ENCODE results near the gene BBLN. TPM values are rescaled to one million over a fixed set of nuclear protein-coding genes. Genes with fewer than 3 reads are reported as not detected.

BBLN gene
- total and polyA plus RNA-seq, 4 donors, result 13.4 to 42.1 (median 32.3) TPM

GRCh38 chr9:128168731-128169308 is 8.8 kb downstream of the BBLN start:
- H3K9ac ChIP-seq (ENCODE audit: low read depth in 1 of 2, low read length in 2 of 2), result no peak overlapping the region
- WGBS, result 94% methylated on average over 8 of the region's 8 CpGs
- H3K4me1 ChIP-seq (ENCODE audit: control insufficient read depth in 4 of 4, insufficient read depth in 4 of 4, low read length in 3 of 4), result no peaks in the 10 kb centered on the region
- TF ChIP-seq, protein P1, sequence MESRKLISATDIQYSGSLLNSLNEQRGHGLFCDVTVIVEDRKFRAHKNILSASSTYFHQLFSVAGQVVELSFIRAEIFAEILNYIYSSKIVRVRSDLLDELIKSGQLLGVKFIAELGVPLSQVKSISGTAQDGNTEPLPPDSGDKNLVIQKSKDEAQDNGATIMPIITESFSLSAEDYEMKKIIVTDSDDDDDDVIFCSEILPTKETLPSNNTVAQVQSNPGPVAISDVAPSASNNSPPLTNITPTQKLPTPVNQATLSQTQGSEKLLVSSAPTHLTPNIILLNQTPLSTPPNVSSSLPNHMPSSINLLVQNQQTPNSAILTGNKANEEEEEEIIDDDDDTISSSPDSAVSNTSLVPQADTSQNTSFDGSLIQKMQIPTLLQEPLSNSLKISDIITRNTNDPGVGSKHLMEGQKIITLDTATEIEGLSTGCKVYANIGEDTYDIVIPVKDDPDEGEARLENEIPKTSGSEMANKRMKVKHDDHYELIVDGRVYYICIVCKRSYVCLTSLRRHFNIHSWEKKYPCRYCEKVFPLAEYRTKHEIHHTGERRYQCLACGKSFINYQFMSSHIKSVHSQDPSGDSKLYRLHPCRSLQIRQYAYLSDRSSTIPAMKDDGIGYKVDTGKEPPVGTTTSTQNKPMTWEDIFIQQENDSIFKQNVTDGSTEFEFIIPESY (IDR thresholded peaks at IDR 0.05), result no peak
- TF ChIP-seq EGR1 (IDR thresholded peaks at IDR 0.05; ENCODE audit: low read depth in 2 of 2) (no peak), FOXA1 (IDR thresholded peaks at IDR 0.05) (no peak), SP1 (IDR thresholded peaks at IDR 0.05) (no peak), FOXA2 (IDR thresholded peaks at IDR 0.05) (no peak), GABPA (IDR thresholded peaks at IDR 0.05 in 1 of 2, conservative IDR thresholded peaks at IDR 0.05 in 1 of 2) (no peak), TAF1 (conservative IDR thresholded peaks at IDR 0.05) (no peak), HNF4A (conservative IDR thresholded peaks at IDR 0.05) (no peak), CTCF (IDR thresholded peaks at IDR 0.05; ENCODE audit: low read depth, low read length, missing input control) (no peak), YY1 (IDR thresholded peaks at IDR 0.05) (no peak), NR2F2 (IDR thresholded peaks at IDR 0.05) (no peak)
- TF ChIP-seq, protein P2, sequence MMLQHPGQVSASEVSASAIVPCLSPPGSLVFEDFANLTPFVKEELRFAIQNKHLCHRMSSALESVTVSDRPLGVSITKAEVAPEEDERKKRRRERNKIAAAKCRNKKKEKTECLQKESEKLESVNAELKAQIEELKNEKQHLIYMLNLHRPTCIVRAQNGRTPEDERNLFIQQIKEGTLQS (IDR thresholded peaks at IDR 0.05), result no peak
- TF ChIP-seq, protein P3, sequence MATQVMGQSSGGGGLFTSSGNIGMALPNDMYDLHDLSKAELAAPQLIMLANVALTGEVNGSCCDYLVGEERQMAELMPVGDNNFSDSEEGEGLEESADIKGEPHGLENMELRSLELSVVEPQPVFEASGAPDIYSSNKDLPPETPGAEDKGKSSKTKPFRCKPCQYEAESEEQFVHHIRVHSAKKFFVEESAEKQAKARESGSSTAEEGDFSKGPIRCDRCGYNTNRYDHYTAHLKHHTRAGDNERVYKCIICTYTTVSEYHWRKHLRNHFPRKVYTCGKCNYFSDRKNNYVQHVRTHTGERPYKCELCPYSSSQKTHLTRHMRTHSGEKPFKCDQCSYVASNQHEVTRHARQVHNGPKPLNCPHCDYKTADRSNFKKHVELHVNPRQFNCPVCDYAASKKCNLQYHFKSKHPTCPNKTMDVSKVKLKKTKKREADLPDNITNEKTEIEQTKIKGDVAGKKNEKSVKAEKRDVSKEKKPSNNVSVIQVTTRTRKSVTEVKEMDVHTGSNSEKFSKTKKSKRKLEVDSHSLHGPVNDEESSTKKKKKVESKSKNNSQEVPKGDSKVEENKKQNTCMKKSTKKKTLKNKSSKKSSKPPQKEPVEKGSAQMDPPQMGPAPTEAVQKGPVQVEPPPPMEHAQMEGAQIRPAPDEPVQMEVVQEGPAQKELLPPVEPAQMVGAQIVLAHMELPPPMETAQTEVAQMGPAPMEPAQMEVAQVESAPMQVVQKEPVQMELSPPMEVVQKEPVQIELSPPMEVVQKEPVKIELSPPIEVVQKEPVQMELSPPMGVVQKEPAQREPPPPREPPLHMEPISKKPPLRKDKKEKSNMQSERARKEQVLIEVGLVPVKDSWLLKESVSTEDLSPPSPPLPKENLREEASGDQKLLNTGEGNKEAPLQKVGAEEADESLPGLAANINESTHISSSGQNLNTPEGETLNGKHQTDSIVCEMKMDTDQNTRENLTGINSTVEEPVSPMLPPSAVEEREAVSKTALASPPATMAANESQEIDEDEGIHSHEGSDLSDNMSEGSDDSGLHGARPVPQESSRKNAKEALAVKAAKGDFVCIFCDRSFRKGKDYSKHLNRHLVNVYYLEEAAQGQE (IDR thresholded peaks at IDR 0.05), result no peak
- H3K27me3 ChIP-seq (ENCODE audit: control insufficient read depth in 4 of 4, insufficient read depth in 4 of 4, low read length in 3 of 4), result no peaks in the 10 kb centered on the region
- no peak overlapping the region for H3K27ac ChIP-seq (ENCODE audit: low read depth in 1 of 2, low read length in 2 of 2)
- no peak for DNase-seq (ENCODE audit: low spot score)
- H3K9me3 ChIP-seq (ENCODE audit: control insufficient read depth in 4 of 4, low read length in 3 of 4), result no peaks in the 10 kb centered on the region
- no peak overlapping the region for H3K4me3 ChIP-seq (ENCODE audit: low read depth in 1 of 3, low read length in 3 of 3)
- H3K36me3 ChIP-seq (ENCODE audit: control insufficient read depth in 4 of 4, insufficient read depth in 3 of 4, low read depth in 1 of 4, low read length in 3 of 4), result peaks cover 12 to 47% (median 33%) of the 10 kb centered on the region in 4 donors

DNA sequence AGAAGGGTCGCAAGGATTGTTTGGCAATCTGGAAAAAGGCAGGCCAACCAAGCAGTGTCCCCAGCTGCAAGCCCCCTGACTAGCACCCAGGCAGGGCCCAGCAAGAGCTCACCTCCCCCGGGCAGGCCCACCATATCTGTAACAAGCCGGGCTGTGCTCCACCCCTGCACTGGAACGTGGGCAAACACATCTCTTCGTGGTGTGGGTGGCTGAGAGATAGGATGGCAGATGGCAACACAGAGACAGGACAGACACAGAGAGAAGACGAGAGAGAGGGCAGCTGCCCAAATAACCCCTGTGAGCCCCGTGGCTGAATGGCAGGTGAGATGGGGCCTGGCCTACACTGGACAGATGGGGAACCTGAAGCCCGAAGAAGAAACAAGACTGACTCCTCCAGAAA is 9.4 kb downstream of the BBLN start:
- H3K4me1 ChIP-seq (ENCODE audit: control insufficient read depth in 4 of 4, insufficient read depth in 4 of 4, low read length in 3 of 4), result no peaks in the 10 kb centered on the region
- H3K36me3 ChIP-seq (ENCODE audit: control insufficient read depth in 4 of 4, insufficient read depth in 3 of 4, low read depth in 1 of 4, low read length in 3 of 4), result peaks cover 15 to 45% (median 33%) of the 10 kb centered on the region in 4 donors
- DNase-seq (ENCODE audit: low spot score), result no peak
- no peaks in the 10 kb centered on the region for H3K9me3 ChIP-seq (ENCODE audit: control insufficient read depth in 4 of 4, low read length in 3 of 4)
- H3K27ac ChIP-seq (ENCODE audit: low read depth in 1 of 2, low read length in 2 of 2), result no peak overlapping the region
- no peak overlapping the region for H3K4me3 ChIP-seq (ENCODE audit: low read depth in 1 of 3, low read length in 3 of 3)
- H3K9ac ChIP-seq (ENCODE audit: low read depth in 1 of 2, low read length in 2 of 2), result no peak overlapping the region
- 93% methylated on average over 8 of the region's 8 CpGs for WGBS
- no peaks in the 10 kb centered on the region for H3K27me3 ChIP-seq (ENCODE audit: control insufficient read depth in 4 of 4, insufficient read depth in 4 of 4, low read length in 3 of 4)
- TF ChIP-seq, protein P3 (IDR thresholded peaks at IDR 0.05), result no peak

Measured in liver (tissue), 9 donors.